Liver (tissue), 1 donor: ENCODE measurements around the gene CFAP61.

Source experiments
- MAX ChIP-seq: IDR thresholded peaks from 2 replicates; pipeline ENCODE4 v1.6.1; 2016; ENCODE audit warnings: antibody characterized with exemption
- REST ChIP-seq: IDR thresholded peaks from 2 replicates; pipeline ENCODE4 v1.6.1; 2016; ENCODE audit warnings: antibody characterized with exemption, mild to moderate bottlenecking

- TF ChIP-seq REST, result no peak
- no peak for TF ChIP-seq MAX
Observed at GRCh38 chr20:20229595-20229994, 177.3 kb downstream of the CFAP61 start.
